ENCODE measurements around the gene TMEM151B. TPM values are rescaled to one million over a fixed set of nuclear protein-coding genes. Genes with fewer than 3 reads are reported as not detected.

TMEM151B gene
- total RNA-seq, 4 donors from 2014 or later, result 0.27 to 0.57 TPM; not detected in 2

DNA sequence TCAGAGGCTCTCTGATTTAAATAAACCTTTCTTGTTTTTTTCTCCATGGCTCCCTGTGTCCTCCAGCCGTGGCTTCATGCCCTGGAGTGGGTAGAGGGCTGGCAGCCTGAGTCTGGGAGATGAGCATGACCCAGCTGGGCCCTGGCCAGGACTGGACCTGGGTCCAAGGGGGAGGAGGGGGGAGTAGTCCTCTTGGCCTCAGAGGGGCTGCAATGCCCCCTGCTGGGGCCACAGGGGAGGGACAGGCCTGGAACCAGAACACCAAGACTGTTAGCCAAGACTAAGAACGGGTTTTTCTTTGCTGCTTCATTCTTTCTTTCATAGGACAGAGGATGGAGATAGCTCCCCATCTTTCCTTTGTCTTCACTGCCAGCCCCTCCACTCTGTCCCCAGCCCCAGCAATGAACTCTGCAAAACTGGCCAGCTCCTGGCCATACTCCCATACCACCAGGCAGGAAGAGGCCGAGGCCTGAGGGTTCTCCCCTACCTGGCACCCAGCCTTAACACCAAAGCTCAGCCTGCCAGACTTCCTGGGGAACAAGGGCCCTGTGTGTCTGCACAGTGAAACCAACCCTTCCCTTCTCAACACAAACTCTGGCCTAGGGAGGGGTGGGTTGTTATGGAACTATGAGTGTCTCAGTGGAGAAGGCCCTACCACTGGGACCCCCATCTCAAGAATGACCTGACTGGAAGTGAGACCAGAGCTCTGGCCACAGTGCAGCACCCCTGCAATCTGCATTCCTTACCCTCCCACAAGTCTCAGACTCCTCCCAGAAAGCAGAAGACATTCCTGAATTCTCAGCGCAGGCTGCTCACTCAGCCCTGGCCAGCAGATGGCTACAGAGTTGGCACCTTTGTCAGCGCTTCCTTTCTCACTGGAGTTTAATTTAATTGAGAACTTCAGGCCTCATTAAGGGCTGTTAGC, 35.9 kb upstream of the TMEM151B start:
- Histone ChIP-seq H3K4me3 (no peak overlapping the region), H3K4me1 (peaks cover 0 to 29% (median 2%) of the 10 kb centered on the region in 4 donors), H3K27ac (peak overlapping the region; percentile 4 to 60 (median 30)), H3K27me3 (no peaks in the 10 kb centered on the region), H3K36me3 (no peaks in the 10 kb centered on the region), H3K9me3 (no peaks in the 10 kb centered on the region)
- TF ChIP-seq POLR2A (IDR thresholded peaks at IDR 0.05), result no peak
- TF ChIP-seq, protein P1, sequence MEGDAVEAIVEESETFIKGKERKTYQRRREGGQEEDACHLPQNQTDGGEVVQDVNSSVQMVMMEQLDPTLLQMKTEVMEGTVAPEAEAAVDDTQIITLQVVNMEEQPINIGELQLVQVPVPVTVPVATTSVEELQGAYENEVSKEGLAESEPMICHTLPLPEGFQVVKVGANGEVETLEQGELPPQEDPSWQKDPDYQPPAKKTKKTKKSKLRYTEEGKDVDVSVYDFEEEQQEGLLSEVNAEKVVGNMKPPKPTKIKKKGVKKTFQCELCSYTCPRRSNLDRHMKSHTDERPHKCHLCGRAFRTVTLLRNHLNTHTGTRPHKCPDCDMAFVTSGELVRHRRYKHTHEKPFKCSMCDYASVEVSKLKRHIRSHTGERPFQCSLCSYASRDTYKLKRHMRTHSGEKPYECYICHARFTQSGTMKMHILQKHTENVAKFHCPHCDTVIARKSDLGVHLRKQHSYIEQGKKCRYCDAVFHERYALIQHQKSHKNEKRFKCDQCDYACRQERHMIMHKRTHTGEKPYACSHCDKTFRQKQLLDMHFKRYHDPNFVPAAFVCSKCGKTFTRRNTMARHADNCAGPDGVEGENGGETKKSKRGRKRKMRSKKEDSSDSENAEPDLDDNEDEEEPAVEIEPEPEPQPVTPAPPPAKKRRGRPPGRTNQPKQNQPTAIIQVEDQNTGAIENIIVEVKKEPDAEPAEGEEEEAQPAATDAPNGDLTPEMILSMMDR (IDR thresholded peaks at IDR 0.05), result peak; percentile 29 to 65 (median 59)
- peak in 2 of 3 donors; percentile 66 to 74 for DNase-seq

DNA sequence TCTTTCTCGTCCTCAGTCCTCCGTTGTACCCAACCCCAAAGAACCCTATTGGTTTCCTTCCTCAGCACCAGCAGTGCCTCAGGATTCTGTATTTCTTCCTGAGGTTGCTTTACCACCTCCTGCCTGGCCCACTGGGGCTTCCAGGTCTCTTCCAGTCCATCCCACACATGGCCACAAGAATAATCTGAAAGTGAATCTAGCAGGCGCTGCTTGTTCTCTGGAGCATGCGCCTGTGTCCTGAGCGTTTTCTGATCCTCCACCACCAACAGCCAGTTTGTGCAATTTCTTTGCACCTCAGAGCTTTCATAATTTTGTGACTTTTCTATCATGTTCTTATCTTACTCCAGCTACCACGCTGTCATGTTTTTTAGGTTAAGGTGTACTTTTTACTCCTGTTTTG, 35.0 kb upstream of the TMEM151B start:
- H3K9me3 ChIP-seq, result no peaks in the 10 kb centered on the region

DNA sequence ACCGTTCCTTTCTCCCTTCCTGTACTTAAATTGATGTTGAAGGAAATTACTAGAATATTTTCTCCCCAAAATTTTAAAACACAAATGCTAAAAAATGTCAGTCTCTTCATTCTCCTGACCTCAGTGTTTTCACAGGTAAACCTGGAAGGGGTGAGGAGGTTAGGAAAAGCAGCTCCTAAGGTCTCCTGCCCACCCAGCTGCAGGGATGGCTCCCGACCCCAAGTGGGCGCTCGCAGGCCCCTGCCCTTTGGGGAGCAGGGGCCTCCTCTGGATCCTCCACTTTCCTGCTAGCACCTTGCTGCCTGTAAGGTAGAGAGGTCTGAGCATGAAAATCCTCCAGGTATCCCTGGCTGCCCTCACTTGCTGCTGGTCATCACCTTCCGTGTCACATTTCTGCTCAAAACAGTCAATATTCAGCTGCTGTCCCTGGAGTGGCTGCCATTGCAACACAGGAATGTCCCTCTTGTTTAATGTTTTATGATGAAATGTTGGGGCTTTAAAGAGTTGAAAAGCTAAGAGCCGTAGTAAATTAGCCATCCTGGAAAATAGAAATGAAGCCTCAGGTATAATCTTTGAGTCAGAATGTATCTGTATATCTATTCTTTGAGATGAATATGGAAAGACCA, 34.2 kb upstream of the TMEM151B start:
- H3K4me1 ChIP-seq, result peaks cover 0 to 29% (median 2%) of the 10 kb centered on the region in 4 donors
- TF ChIP-seq, protein P1 (IDR thresholded peaks at IDR 0.05), result no peak
- no peak for TF ChIP-seq POLR2A (IDR thresholded peaks at IDR 0.05)
- H3K27me3 ChIP-seq, result no peaks in the 10 kb centered on the region
- H3K9me3 ChIP-seq, result no peaks in the 10 kb centered on the region
- DNase-seq, result peak in 1 of 3 donors; percentile 9
- no peak overlapping the region for H3K27ac ChIP-seq
- H3K36me3 ChIP-seq, result no peaks in the 10 kb centered on the region
- H3K4me3 ChIP-seq, result no peak overlapping the region

More for the DNA sequence above, 35.0 kb upstream of the TMEM151B start:
- Histone ChIP-seq H3K36me3 (no peaks in the 10 kb centered on the region), H3K27me3 (no peaks in the 10 kb centered on the region), H3K4me3 (no peak overlapping the region), H3K4me1 (peaks cover 0 to 29% (median 2%) of the 10 kb centered on the region in 4 donors), H3K27ac (peak overlapping the region in 1 of 4 donors; percentile 60)
- no peak for TF ChIP-seq POLR2A (IDR thresholded peaks at IDR 0.05)
- TF ChIP-seq, protein P1 (IDR thresholded peaks at IDR 0.05), result no peak
- DNase-seq, result peak in 1 of 3 donors; percentile 13

DNA sequence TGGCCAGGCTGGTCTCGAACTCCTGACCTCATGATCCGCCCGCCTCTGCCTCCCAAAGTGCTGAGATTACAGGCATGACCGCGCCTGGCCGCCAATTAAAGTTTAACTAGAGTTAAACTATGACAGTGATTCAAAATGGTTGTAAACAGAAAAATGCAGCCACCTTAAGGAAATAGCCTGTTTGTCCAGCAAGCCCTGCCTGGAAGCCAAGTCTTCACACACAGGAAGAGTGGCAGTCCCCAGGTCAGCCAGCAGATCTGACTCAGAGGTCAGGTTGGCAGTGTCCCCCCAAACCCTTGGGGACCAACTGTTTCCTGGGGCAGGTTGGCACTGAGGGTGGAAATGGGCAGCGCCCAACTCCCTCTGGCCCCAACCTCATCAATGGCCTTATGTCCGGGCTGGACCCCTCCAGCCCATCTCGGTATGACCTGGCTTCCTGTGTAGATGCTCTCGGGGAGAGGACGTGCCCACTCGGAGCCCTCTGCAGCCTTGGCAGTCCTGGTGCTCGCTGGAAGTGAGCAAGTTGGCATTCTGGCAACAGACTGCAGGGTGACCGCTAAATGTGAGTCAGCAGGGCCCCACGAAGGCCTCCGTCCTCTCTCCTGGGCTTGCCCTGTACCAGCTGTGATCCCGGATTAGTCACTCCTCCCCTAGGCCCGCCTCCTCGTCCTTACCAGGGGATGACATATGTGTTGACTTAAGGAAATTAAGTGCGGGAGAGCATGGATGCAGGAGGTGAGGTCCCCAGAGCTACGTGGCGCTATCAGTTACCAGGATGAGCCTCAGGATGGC, 33.0 kb upstream of the TMEM151B start:
- DNase-seq, result peak; percentile 80 to 96 (median 92)
- Histone ChIP-seq H3K4me1 (peaks cover 0 to 29% (median 2%) of the 10 kb centered on the region in 4 donors), H3K9me3 (no peaks in the 10 kb centered on the region), H3K36me3 (no peaks in the 10 kb centered on the region), H3K4me3 (peak overlapping the region; percentile 55 to 88 (median 60)), H3K27me3 (no peaks in the 10 kb centered on the region), H3K27ac (peak overlapping the region; percentile 85 to 99 (median 96))
- TF ChIP-seq, protein P1 (IDR thresholded peaks at IDR 0.05), result no peak
- TF ChIP-seq POLR2A (IDR thresholded peaks at IDR 0.05), result peak; percentile 73 to 77

DNA sequence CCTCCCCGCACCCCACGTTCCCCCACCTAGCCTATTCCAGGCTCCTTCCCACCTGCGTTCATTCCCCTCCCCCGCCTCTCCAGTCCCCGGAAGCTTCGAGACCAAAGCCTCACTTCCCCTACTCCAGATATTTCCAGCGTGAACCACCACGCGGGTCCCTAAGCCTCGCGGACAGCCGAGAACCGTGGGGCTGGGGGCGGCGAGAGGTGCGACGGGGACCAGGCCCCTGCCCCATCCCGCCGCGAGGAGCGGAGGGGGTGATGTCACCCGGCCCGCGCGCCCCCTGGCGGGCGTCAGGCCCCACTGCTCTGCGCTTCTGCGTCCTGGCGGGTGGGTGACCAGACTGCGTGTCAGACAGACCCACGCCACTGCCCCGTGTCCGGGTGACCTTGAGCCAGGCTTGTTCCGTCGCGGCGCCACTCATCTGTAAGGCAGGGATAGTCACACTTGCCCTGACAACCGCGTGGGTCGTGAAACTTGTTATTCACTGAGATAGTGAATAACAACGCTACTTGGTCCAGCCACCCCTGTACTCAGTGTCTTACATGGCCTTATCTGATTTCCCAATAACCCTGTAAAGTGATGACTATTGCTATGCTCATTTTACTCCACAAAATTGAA, 32.3 kb upstream of the TMEM151B start:
- peak; percentile 77 to 88 (median 88) for DNase-seq
- Histone ChIP-seq H3K36me3 (no peaks in the 10 kb centered on the region), H3K9me3 (no peaks in the 10 kb centered on the region), H3K4me3 (peak overlapping the region; percentile 55 to 88 (median 60)), H3K27ac (peak overlapping the region; percentile 85 to 99 (median 96)), H3K4me1 (peaks cover 0 to 29% (median 2%) of the 10 kb centered on the region in 4 donors), H3K27me3 (no peaks in the 10 kb centered on the region)
- peak in 1 of 2 donors; percentile 1 for TF ChIP-seq POLR2A (IDR thresholded peaks at IDR 0.05)
- TF ChIP-seq, protein P1 (IDR thresholded peaks at IDR 0.05), result peak; percentile 95 to 98 (median 98)
